SW 1271 (cell line): Measurements from ENCODE around the gene MBNL2.

Source experiments
- DNase-seq, 2 experiments: peaks; one replicate each; lab custom pipeline; 2025; lab: John Stamatoyannopoulos, UW

The MBNL2 gene

DNA sequence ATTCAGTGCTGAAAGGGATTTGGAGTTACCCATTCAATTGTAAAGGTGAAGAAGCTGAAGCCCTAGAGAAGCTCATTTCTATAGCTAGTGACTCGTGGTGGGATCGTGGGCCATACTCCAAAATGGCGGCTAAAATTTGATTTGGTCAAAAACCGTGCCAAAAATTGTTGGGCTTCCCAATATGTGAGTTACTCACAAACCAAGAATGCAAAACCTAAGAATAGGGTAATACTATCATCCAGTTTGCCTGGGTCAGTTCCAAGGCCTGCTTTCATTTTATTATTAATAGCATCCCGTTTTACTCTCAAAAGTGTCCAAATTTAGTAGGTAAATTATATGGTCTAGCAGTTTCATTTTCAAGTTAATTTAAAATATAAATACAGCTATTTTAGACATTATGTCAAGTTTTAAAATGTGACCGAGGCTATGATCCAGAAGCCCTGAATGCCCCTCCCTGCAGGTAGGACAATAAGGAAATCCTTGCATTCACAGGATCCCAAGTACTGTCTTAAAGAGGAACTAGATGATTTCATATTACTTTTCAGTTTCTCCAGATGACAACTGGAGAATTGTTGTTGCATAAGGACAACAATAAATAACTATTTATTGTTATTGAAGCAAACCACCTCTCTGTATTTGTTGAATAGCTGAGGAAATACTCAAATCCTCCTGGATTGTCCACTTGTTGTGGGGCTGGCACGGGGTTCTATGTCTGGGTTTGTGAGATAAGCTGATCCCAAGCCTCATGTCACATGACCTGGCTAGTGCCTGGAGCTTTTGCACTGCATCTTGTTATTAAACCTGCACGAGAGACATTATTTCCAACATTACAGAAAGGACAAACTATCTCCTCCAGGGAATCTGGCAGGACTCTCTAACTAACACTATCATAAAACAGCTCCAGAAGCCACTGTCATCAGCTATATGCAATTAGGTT lies 200.3 kb downstream of the MBNL2 start:
- DNase-seq = no peak

DNA sequence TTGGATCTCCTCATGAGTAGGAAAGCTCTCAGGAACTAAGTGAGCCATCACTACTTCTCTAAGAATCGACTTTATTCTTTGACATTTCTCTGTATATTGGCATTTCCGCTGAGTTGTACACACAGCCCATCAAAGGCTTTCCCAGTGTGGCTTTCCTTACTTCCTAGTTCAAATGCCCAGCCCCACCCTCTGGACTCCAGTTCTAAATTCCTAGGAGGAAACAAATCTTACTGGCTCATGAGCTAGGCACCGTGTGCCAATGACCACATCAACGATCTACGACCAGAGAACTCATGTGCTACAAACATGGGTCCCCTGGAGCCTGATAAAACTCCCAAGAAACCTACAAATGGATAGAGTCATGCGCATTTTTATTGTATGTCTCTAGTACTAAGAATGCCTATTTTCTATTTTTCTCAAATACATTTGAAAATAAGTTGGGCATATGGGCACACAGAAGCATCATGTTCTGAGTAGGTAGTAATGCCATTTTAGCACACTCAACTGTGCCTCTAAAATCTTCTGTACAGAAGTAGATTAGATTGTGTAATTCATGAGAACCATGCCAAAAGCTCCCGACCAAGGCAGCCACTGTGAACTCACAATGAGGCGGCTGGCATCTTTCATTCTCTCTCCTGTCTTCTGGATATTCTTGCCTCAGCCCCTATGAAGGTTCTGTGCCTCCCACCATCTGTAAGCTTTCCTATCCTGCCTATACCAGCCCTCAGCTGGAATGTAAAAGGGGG lies 201.3 kb downstream of the MBNL2 start:
- DNase-seq = no peak

DNA sequence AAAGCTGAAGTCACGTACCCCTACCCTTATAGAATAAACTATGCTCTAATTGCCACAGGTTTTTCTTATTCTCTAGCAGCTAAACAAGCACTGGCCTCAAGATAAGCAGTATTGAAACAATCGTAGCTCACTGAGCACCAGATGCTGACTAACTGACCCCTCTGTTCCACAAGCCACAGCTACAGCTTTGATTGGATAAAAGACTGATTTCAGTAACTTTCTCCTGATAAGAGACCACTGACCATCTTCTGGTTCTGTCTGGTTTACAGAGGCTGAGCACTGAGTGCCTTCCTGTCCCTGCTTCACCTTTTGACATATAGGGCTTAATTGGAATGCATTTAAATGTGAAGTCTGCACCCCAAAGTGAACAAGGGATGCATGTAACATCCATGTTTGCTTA lies 203.5 kb downstream of the MBNL2 start:
- DNase-seq = no peak

DNA sequence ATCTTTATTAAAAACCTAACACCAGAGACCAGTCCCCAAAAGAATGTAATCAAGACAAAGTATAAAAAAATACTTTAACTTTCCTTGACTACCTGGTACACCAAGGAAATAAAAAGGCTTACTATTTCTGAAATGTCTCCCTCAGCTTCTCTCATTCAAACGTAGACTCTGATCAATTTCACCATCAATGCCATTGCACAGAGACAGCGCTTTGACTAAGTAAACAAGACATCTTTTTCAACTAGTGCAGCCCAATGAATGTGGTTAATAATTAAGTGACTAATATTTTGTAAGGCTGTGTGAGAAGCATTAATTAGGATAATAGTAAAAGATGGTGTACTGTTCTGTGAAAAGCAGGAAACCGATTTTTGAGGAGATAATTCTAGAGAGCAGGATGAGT lies 204.6 kb downstream of the MBNL2 start:
- no peak for DNase-seq

DNA sequence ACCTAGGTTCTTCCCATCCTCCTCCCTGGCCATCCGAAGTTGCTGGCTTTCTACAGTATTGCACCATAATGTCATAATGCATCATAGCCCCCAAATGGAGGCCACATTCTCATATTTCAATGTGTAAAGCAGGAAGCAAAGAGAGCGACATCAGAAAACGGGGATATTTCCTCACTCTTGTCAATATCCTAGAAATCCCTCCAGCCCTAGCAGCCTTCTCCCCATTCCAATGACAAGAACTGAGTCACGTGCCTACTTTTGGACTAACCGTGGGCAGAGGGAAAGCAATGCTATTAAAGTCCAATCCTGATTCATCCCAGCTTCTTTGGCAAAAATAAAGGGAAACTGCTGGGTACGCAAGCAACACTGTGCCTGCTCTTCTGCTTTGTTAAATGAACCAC lies 207.5 kb downstream of the MBNL2 start:
- no peak for DNase-seq

DNA sequence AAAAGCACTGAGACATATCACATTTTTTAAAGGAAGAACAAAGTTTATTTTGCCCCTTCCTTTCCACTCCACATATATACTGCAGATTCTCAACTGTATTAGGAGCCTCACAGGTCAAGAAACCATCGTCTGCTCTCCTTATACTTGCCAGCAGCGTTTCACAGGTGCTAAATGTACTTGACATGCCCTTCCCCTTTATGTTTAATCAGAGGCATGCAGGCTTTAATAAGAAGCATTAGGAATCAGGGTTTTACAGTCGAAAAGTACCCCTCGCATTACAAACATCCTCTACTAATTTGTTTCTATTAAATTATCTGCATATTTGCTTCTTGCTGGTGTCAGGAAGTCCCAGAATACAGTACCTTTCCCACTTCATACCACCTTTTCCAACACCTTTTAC lies 208.2 kb downstream of the MBNL2 start:
- DNase-seq = no peak

DNA sequence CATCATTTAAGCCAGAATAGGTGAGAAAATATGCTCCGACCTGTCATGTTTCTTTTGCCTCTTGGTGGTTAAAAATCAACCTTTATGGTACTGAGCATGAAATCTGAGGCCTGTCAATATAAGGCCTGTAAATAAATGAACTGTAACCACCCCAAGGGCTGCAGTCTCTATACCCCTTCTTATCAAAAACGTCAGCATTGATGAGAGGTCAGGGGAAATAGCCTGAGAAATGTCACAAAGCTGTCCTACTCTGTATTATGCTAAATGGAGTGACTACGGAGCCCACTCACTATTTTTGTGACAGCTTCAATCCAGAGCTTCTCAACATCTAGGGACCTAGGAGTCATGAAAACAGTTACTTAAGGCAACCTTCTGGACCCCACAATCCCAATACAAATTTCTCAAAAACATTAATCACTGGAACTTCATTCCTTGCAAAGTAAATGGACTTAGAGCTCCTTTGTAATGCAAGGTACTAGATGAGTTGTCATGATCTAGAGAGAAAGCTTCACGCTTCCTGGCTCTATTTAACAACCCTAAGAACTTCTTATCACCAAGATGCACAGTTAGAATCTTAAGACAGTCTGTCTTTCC lies 209.1 kb downstream of the MBNL2 start:
- DNase-seq = no peak

DNA sequence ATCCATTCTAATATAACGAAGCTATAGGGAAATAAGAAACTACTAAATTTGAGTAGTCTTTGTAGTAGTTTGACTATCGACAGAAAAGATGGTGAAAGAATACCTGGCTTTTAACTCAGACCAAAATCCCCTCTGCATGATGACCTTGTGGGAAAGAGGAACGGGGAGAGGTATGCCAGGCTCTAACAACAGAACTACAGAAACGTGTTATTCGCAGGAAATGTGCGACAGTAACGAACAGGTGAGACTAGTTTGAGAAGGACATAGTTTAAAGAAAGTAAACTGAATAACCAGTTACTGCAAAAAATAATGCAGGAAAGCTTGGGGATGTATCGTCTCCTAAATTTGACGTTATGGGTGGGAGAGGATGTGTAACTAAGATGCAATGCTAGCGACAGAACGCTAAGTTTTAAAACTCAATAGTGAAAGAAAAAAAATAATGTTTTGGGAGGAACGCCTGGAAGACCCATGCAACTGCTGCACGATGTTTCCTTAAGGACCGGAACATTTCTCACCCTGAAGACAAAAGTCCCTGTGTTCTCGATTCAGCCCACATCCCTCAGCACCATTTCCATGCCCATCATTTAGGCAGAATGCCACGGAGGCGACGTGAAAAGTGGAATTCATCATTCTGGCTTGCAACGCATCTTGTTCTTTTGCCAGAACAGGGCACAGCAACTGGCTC lies 210.2 kb downstream of the MBNL2 start:
- no peak for DNase-seq

DNA sequence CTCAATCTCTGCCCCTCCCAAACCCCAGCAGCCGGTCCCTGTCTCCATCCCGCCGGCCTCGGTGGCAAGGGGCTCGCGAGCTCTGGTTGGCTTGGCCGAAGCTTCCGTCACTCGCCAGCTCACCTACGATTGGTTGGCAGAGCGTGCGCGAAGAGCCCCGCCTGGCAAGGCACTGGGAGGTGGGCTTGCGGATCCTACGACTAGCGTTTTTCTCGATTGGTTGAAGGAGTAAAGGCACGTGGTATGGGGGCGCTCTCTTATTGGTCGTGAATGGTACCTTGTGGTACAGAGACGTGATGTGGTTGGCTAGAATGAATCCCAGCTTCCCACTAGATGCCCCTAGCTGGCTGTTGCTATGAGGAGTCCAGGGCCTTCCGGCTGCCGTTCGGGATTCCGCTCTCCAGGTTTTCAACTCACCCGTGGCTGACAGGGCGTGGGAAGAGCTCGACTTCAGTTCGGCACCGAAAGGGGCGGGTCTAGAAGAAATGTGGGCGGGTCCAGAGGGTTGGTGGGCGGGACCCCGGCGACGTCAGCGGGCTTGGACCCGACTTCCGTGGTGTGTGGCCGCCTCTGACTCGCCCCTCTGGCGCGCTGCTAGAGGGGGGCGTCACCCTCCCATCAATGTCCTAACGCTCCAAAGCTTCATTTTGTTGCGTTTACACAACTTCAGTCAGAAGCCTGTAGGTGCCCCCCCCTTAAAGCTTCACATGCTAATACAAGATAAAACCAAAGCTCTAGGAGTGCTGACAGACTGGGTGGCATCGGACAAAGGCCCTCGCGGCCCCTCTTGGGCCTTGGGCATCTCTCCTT lies 211.0 kb downstream of the MBNL2 start:
- peak; percentile 99 to 100 for DNase-seq

DNA sequence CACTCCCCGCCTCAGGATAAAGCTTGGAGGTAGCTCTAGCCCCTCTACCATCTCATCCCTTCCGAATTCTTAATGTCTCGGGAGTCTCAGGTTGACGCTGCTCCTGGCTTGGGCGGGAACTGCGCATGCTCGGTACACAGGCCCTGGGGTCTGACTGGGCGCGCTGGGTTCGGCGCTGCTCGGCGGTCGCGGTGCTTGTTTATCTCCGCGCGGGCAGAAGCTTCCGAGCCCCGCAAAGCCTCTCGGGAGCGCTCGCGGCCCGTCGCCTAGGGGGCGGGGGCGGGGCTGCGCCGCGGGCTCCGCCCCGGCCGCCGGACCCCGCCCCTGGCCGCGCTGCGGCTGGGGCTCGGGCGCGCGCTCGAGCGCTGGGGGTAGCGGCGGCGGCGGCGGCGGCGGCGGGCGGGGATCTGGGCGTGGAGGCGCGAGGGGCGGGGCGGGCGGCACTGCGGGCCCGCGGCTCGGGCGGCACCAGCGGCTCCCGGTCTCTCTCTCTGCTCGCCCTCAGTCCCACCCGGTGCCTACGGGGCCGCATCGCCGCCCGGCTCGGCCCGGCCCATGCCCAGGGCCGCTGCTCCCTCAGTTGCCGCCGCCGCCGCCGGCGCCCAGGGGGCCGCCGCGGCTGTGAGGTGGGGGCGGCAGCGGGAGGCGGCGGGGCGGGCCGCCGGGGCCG lies 211.7 kb downstream of the MBNL2 start, which contains the start of gene RAP2A:
TSS of gene RAP2A (plus strand) at position 443 of the 670 bp plus-strand sequence. CDS start 302 bp downstream, outside the sequence.
- DNase-seq = peak; percentile 52 to 63

DNA sequence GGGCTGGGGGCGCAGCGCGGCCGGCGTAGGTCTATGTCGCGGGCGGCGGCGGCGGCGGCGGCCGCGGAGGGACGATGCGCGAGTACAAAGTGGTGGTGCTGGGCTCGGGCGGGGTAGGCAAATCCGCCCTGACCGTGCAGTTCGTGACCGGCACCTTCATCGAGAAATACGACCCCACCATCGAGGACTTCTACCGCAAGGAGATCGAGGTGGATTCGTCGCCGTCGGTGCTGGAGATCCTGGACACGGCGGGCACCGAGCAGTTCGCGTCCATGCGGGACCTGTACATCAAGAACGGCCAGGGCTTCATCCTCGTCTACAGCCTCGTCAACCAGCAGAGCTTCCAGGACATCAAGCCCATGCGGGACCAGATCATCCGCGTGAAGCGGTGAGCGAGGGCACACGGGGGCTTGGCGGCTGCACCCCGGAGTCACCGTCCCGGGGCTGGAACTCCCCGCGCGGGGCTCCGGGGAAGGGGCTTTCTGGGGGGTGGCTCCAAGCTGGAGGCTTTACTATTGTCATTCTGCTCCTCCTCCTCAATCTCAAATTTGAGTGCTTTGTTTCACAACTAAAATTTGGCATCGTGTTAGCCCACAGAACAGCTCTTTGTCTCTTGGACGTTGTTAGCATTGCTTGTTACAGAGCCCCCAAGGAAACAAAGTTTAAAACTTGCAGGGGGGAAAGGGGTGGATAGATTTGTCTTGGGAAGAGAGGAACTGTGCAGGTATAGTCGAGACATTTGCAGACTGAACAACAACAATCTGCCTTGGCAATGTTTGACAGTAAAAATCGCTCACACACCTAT lies 212.5 kb downstream of the MBNL2 start:
- DNase-seq = peak in 1 of 2 experiments; percentile 16

DNA sequence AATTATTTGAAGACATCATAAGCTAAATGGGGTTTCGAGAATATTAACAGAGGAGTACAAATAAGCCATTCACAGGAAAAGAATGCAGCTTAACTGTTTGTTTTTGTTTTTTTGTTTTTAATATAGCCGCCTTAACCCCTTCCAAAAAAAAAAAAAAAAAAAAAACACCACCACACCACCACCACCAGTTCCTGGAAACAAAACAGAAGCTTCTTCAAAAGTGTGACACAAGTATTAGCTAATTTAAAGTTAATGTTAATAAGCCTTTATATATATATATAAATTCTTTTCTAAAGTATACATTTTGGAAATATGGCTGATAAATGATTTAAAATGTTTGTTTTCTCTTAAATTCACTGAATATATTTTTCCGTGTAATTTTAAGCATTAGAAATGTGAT lies 213.2 kb downstream of the MBNL2 start:
- no peak for DNase-seq

DNA sequence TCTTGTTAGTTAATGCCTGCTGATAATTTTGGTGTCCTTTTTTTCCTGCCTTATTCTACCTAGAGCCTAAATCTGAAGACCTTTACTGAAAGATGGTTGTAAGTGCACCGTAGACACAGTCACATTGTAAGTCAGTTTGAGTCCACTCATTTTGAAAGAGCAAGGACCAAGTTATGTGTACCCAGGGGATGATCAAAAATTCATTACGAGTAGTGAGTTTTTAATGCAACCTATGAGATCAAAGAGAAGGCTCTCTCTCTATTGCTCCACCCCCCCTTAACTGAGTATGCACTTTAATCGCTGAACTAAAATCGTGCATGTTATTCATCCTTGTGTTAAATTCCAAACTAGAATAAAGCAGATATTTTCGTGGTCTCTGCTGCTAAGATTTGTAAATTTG lies 213.7 kb downstream of the MBNL2 start:
- no peak for DNase-seq

DNA sequence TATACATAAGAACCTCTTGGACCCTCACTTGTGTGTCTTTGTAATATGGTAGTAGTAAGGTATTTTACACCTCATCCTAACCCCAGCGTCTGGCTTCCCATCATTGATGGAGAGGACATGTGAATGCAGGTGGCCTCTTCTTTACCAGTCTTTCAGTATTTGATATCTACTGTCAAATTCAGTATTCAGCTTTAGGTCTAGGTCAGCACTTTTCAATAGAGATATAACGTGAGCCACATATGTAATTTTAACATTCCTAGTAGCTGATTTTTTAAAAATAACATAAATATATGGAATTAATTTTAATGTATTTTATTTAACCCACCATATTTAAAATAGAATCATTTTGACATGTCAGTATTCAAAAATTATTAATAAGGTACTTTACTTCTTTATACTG lies 214.7 kb downstream of the MBNL2 start:
- DNase-seq = no peak

DNA sequence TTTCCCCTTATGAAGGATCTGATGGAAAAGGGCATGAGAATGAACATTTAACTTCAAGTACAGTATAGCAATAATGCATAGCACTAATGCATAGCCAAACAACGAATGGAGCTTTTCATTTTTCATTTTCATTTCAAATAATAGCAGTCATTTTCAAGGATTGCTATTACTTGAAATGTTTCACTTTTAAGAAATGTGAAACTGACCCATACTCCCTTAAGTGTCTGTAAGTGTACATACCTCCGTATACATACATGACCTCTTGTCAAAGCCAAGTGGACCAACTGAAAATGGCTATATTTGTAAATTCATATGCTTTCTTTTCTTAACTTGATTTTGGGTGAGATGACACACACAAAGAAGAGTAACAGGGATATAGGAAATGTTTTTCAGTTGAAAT lies 215.6 kb downstream of the MBNL2 start:
- DNase-seq = no peak

DNA sequence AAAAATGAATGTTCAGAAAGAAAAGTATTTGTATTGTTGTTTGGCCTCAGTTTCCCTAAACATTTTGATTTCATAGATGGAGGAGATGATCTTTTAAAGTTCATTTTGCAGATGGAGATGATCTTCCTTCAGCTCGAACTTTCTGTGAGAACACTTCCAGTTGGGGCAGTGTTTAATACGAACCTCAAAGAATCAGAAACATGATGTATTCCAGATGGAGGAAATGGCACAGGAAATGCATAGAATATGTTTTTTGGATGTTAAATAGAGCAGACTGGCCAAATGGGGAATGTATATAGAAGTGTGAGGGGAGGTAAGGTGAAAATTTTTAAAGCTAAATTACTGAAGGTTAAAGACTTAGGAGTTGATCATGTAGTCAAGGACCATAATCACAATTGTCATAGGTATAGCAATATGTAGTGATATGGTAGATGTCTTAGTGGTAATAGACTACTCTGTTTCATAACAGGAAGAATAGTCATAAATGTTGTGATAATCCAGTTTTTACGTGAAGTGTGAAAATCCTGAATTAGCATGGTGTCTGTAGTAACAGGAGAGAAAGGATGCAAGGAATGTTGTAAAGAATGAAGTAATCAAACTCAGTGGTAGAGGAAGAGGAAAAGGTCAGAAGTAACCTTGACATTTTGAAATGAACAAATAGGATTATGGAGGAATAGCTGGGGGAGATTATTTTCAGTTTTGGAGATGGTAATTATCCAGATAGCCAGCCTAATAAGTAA lies 216.9 kb downstream of the MBNL2 start:
- no peak for DNase-seq

DNA sequence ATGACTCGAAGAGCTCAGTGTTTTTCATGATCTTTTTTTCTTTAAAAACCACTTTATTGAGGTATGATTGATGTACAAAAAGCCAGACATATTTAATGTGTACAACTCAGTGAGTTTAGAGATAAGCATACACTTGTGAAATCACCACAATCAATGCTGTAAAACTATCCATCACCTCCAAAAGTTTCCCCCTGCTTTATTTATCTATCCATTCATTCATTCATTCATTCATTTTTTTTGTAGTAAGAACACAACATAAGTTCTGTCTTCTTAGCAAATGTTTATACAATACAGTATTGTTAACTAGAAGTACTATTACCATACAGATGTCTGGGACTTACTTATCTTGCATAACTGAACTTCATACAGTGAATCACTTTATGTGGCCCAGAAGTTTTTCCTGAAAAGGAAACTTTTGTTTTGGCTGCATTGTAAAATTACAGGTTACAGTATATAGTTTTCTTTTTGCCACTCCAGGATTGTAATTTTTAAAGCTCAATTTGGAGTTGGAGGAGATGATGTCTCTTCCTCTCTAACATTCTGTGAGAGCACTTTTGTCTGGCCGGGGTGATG lies 218.6 kb downstream of the MBNL2 start:
- no peak for DNase-seq

DNA sequence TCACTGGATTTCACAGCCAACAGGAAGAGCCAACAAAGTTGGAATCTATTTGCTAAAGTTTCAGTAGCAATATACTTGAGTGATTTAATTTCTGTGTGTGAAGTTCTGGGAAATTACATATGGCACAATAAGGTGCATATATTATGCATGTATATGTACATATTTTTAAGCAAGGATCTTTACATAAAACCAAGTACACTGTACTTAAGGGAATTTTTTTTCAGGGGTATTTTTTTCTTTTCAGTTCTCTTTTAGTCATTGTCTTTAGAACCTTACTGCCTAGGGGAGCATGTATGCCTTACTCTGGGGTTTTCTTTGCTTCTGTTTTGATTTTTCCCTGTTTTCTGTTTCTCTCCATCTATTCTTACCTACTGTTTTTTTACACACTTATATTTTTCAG lies 219.2 kb downstream of the MBNL2 start:
- no peak for DNase-seq
